T-helper 2 cell (primary cell): ENCODE results near the gene ADAMTS7.
"Not testable (repeated sequence)": the region's sequence is repeated elsewhere in the genome, so short reads cannot be mapped to it uniquely, and the experiment has no call there.

Experiments used
- DNase-seq, 5 experiments: peaks; one replicate each; pipeline versions ENCODE4 v3.0.0 to v3.0.0-alpha.2; 2012 to 2022

Gene ADAMTS7

GRCh38 chr15:78828920-78829319 is 17.7 kb upstream of the ADAMTS7 start:
- DNase-seq, result no peak

DNA sequence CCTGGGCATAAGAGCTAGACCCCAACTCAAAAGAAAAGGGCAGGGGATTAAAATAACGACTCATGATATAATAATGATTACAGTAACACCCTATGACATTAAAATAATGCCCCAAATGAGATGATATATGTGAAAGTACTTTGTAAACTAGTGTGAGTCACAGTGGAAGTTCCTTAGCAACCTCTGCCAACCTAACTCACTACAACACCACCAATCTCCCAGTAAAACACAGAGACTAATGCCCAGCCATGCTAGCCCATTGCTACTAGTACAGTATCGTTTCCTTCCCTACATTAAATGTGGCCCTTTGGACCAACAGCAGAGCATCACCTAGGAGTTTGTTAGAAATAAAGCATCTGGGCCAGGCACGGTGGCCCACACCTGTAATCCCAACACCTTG is 11.2 kb upstream of the ADAMTS7 start:
- DNase-seq, result no peak

DNA sequence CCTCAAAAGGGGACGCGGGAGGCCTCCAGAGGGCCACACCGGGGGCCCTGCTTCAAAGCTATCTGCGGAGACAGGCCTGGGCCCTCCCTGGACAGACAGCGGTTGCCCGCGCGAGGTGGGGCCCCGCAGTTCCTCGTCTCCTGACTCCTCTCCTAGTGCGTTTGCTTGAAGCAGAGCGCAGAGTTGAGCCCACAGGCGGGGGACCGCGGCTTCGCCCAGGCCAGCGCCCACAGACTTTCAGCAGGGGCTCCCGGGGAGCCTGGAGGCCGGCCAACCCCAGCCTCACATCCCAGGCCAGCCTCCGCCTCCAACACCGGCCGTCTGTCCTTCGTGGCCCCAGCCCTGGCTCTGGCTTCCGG is 540 bp upstream of the ADAMTS7 start:
- peak in 1 of 5 experiments; percentile 3 for DNase-seq

- DNase-seq, result no peak
These were observed 721 bp downstream of the ADAMTS7 start for GRCh38 chr15:78810362-78811123.

DNA sequence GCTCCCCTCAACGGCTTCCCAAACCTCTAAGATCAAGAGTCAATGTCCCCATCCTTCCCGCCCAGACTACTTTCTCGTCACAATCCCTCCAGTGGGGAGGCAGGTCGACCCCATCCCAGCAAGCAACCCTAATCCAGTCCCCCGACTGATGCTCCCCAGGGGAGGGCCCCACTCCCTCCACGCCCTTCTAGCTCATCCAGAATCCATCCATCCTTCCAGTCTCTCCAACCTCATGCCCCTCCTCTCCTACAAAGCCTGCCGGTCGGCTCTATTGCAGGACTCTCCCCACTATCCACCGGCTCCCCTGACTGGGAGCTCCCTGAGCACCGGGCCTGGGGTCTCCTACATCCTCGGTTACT is 1.3 kb downstream of the ADAMTS7 start:
- no peak for DNase-seq

GRCh38 chr15:78808550-78808949 is 2.7 kb downstream of the ADAMTS7 start:
- peak in 1 of 5 experiments; percentile 48 for DNase-seq

DNA sequence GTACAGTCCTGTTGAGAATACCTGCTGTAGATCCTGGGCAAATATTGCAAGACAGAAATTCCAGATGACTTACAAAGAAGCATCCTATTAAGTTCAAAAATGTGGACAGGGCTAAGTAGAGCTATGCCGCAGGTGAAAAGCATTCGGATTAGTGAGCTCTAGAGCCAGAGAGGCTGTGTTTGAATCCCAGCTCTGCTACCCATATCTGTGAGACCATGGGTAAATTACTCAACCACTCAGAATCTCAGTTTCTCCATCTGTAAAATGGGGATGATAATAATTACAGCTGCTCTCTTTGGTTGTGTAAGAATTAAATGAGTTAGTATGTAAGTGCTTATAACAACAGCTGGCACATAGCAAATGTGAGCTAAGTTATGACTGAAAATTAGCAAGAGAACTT is 3.9 kb downstream of the ADAMTS7 start:
- DNase-seq, result no peak

GRCh38 chr15:78804391-78804792 is 6.9 kb downstream of the ADAMTS7 start:
- DNase-seq, result no peak

DNA sequence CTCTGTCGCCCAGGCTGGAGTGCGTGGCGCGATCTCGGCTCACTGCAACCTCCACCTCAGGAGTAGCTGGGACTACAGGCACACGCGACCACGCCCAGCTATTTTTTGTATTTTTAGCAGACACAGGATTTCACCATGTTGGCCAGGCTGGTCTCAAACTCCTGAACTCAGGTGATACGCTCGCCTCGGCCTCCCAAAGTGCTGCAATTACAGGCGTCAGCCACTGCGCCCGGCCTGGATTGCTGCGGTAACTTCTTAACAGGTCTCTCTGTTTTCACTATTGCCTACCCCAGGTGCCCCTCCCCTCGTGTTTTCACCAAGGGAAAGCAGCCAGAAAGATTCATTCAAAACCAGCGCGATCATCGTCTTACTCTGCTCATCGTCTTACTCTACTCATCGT is 10.5 kb downstream of the ADAMTS7 start:
- DNase-seq, result no peak

- DNase-seq, result no peak
These were observed 11.1 kb downstream of the ADAMTS7 start for GRCh38 chr15:78800189-78800588.

DNA sequence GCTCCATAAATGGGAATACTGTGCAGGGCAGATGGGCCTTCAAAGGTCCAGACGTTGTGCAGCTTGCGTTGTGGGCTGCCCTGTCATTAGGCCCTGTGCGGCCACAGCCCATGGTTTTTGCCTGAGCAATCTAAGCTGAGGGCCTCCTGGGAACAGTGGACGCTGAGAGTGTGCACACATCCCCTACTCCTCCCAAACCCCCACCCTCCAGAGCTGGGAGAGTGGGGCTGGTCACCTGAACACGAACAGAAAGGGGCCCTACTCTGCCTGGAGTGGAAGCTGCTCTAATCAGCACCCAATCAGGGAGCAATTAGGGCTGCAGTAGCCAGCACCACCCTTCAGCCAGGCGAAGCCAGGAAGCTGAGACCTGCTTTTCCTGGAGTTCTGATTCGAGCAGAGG is 12.2 kb downstream of the ADAMTS7 start:
- DNase-seq, result not testable (repeated sequence)

DNA sequence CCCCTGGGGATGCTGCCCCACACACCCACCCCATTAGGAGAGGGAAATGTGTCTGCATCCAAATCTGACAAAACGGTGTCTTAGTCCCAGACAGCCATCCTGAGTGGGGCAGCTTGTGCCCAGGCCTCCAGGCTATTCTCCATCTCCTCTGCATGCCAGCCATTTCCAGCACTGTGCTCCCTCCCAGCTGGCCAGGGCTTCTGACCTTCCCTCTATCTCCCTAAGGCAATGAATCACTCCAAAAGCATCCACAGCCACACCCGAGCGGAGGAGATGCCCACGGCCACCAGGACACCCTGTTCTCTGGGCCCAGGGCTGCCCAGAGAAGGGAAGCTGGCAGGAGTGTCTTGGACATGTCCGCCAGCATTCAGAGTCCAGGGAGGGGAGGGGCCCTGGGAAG is 12.9 kb downstream of the ADAMTS7 start:
- DNase-seq, result not testable (repeated sequence)

DNA sequence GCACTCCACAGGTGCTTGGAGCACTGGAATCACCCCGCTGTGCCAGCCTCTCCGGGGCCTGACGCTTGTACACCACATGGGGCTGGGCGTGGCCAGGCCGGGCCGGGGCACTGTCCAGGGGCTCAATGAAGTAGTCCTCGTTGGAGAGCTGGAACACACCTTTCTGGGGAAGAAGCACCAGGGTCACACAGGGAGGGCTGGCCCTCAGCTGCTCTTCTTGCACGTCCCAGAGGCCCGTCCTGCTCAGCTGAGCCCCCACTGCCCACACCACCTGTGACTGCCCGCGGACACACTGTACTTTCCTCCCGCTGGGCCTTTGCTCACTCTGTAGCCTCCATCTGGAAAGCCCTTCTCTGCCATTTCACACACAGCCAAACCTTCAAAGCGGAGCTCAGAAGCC is 13.3 kb downstream of the ADAMTS7 start:
- DNase-seq, result no peak

DNA sequence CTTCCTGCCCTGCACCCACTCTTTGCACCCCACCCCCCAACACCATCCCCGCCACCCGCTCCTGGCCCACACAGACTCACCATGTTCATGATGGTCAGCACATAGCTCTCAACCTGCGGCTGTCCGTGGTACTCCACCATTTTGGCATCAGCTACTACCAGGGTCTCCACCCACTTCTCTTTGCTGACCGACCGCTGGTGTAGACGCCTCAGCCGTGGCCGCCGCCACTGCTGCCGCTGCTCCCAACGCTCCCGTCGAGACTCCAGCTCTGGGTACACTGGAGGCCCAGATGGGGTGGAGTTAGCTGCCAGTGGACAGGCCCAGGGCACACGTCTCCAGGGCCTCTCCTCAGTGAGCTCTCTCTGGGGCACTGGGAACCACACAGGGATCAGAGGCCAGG is 14.8 kb downstream of the ADAMTS7 start:
- no peak for DNase-seq

DNA sequence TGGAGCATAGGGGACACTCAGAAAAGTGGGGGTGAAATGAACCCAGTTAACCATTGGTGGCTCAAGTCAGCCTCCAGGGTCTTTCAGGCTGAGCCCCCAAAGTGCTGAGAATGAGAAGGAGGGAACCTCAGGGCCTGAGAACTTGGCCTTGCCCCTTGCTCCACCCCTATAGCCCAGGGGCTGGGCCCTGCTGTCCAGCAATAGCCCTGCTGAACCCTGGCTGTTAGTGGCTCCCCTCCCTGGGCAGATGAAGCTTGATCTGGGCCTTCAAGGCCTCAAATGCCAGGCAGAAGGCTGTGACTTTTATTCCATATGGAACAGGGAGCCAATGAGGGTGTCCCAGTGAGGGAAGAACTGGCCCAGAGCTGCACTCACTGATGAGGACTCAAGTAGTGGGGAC is 16.2 kb downstream of the ADAMTS7 start:
- no peak for DNase-seq

DNA sequence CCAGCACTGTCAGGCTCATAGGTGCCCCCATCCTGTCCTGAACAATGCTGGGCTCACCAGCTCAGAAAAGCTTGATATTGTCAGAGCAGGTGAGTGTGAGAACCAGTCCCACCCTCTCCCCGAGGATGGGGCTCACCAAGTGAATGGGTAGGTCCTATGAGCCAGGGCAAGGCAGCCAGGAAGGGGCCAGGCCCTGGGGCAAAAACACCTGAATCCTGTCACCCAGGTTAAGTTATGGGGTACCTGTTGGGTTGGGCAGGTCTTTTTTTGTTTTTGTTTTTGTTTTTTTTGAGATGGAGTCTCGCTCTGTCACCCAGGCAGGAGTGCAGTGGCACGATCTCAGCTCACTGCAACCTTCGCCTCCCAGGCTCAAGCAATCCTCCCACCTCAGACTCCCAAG is 16.8 kb downstream of the ADAMTS7 start:
- DNase-seq, result not testable (repeated sequence)

DNA sequence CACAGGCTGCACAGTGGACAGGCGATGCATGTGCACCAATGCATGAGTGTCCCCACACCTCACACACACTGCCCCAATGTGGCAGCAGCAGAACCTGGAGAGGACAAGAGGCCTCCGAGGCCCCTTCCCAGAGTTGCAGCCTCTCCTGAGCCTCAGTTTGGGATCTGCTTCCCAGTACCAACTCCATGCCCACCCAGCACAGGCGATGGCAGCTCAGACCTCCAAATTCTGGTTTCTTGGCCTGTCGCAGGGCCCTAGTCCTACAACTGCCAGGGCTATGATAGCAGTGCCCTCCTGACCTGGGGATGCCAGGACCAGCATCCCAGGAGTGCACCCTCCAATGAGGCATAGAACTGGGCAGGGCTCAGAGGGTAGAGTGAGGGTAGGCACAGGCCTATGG is 19.9 kb downstream of the ADAMTS7 start:
- no peak for DNase-seq

DNA sequence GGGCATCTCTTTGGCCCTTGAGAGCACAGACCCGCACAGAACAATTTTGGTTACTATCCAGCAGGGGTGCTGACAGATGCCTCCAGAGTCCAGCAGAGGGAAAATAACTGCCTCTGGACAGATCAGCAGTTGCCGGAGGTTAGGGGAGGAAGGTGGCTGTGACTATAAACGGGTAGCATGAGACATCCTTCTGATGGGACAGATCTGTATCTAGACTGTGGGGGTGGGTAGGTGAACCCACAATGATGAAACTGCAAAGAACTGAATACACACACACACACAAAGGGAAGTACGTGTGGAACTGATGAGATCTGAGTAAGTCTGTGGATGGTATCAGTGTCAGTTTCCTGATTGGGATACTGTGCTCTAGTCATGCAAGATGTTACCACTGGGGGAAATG is 21.2 kb downstream of the ADAMTS7 start:
- peak in 1 of 5 experiments; percentile 88 for DNase-seq

GRCh38 chr15:78789615-78790014 is 21.6 kb downstream of the ADAMTS7 start:
- no peak for DNase-seq

DNA sequence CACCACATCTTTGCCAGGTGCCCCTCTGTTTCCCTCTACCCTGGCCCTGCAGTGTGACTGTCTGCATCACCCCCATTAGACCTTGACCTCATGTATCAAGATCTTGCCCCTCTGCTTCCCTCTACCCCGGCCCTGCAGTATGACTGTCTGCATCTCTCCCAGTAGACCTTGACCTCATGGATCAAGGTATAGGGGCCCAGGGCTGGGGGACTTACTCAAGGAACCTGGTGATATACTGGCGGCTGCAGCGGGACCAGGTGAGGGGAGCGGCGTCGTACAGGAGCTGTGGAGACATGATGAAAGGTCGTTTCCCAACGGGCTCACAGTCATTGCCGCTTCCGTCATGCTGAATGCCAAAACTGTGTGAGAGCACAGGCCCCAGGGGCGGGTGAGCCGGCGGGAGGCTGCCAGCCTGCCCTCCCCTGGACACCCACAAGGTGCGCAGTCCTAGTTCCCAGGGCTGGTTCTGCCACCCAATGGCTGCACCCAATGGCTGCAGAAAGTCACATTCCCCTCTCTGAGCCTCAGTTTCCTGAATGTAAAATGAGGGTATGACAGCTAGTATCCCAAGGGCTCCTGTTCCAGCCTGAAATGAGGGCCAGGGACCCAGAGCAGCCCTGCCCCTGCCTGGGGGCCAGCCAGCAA is 23.1 kb downstream of the ADAMTS7 start:
- DNase-seq, result no peak

DNA sequence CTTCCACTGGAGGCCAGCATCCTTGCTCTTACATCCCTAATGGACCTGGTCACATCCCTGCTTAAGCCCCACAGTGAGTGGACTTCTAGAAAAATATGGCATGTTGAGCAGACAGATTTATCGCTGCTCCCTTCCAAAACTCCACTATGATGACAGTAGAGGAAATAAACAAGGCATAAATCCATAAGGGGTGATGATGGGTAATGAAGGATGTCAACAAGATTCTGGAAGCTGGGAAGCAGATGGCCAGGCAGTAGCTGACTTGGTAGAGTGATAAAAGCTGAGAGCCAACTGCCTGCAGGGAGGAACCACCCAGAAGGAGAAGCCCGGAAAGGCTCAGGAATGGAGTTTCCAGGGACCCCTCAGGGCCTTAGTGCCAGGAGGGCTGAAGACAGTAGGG is 28.9 kb downstream of the ADAMTS7 start:
- not testable (repeated sequence) for DNase-seq

- DNase-seq, result not testable (repeated sequence)
These were observed 29.9 kb downstream of the ADAMTS7 start for GRCh38 chr15:78781381-78781780.

- not testable (repeated sequence) for DNase-seq
These were observed 31.3 kb downstream of the ADAMTS7 start for GRCh38 chr15:78779975-78780374.

- not testable (repeated sequence) for DNase-seq
These were observed 32.0 kb downstream of the ADAMTS7 start for GRCh38 chr15:78779176-78779785.
